H1 (cell line): ENCODE results near the gene CALD1. TPM values are rescaled to one million over a fixed set of nuclear protein-coding genes. Genes with fewer than 3 reads are reported as not detected.

ENCODE experiments used
- CTCF ChIA-PET: fragments of 300-600 bp; sonication (Branson Sonifier 250); formaldehyde crosslinking; loops from one replicate; lab custom pipeline; 2021; ENCODE audit not compliant: partially characterized antibody; lab: Charles Lee
- POLR2A ChIA-PET: fragments of 300-600 bp; sonication (Branson Sonifier 250); formaldehyde crosslinking; loops from one replicate; lab custom pipeline; 2021; ENCODE audit warnings: inconsistent platforms; ENCODE audit not compliant: partially characterized antibody; lab: Charles Lee
- DNase-seq, 2 experiments: peaks; one replicate each; pipeline versions ENCODE4 v3.0.0 to v3.0.0-alpha.2; 2010 to 2022; ENCODE audit warnings: low spot score in 2 of 2, low read depth in 1 of 2, mixed read lengths in 1 of 2
- FAIRE-seq: peaks from 2 replicates; lab custom pipeline; 2011; peaks lifted over from hg19 to GRCh38; lab: Jason Lieb, UNC
- H2AFZ ChIP-seq: 2 replicates; pipeline ENCODE4 v1.8.1; 2012; ENCODE audit warnings: low read length, inconsistent platforms
- H2AK5ac ChIP-seq: 2 replicates; pipeline ENCODE4 v1.6.1; 2013; ENCODE audit warnings: low read depth, low read length
- H2BK120ac ChIP-seq: replicated peaks from 2 replicates; pipeline ENCODE3; 2013; ENCODE audit warnings: low read depth, low read length, inconsistent platforms
- H2BK12ac ChIP-seq: 2 replicates; pipeline ENCODE4 v1.6.1; 2013; ENCODE audit warnings: low read depth, low read length
- H2BK15ac ChIP-seq: 2 replicates; pipeline ENCODE4 v1.6.1; 2013; ENCODE audit warnings: low read length
- H2BK20ac ChIP-seq: 2 replicates; pipeline ENCODE4 v1.6.1; 2013; ENCODE audit warnings: low read length
- H2BK5ac ChIP-seq: 2 replicates; pipeline ENCODE4 v1.6.1; 2013; ENCODE audit warnings: low read depth, low read length
- H3K14ac ChIP-seq: 2 replicates; pipeline ENCODE4 v1.6.1; 2013; ENCODE audit warnings: inconsistent platforms; ENCODE audit not compliant: insufficient read length
- H3K18ac ChIP-seq: 2 replicates; pipeline ENCODE4 v1.6.1; 2013; ENCODE audit warnings: low read length; ENCODE audit errors: extremely low read depth
- H3K23ac ChIP-seq: 2 replicates; pipeline ENCODE4 v1.6.1; 2013; ENCODE audit warnings: inconsistent platforms; ENCODE audit not compliant: insufficient read length
- H3K23me2 ChIP-seq: 2 replicates; pipeline ENCODE4 v1.6.1; 2013; ENCODE audit warnings: low read depth, low read length
- H3K27ac ChIP-seq: 2 replicates; pipeline ENCODE4 v1.6.1; 2011; ENCODE audit warnings: low read depth, low read length, inconsistent platforms
- H3K27me3 ChIP-seq, 4 experiments: replicated peaks in 1 of 4; 1 replicate in 1 of 4; 2 replicates in 3 of 4; pipeline versions ENCODE4 v1.6.1 to v1.8.1; 2011 to 2013; ENCODE audit warnings: low read length in 3 of 4, mild to moderate bottlenecking in 3 of 4, inconsistent platforms in 2 of 4, mixed read lengths in 2 of 4, moderate library complexity in 1 of 4; ENCODE audit not compliant: control insufficient read depth in 3 of 4, insufficient read depth in 3 of 4; ENCODE audit errors: extremely low read depth in 1 of 4
- H3K36me3 ChIP-seq, 4 experiments: 2 replicates each; pipeline versions ENCODE4 v1.6.1 to v1.8.1; 2011 to 2013; ENCODE audit warnings: mild to moderate bottlenecking in 4 of 4, low read length in 3 of 4, moderate library complexity in 2 of 4, control low read depth in 1 of 4, inconsistent platforms in 1 of 4; ENCODE audit not compliant: insufficient read depth in 4 of 4, control insufficient read depth in 2 of 4
- H3K4ac ChIP-seq: replicated peaks from 2 replicates; pipeline ENCODE3; 2013; ENCODE audit warnings: low read length, low read depth, mixed read lengths, inconsistent platforms; ENCODE audit not compliant: insufficient read length
- H3K4me1 ChIP-seq, 4 experiments: replicated peaks in 1 of 4; 1 replicate in 1 of 4; 2 replicates in 3 of 4; pipeline versions ENCODE4 v1.6.1 to v1.8.1; 2011 to 2013; ENCODE audit warnings: low read length in 3 of 4, inconsistent platforms in 2 of 4, mixed read lengths in 1 of 4; ENCODE audit not compliant: insufficient read depth in 4 of 4, control insufficient read depth in 3 of 4
- H3K4me2 ChIP-seq, 2 experiments: 2 replicates each; pipeline versions ENCODE4 v1.6.1 to v1.8.1; 2011 to 2013; ENCODE audit warnings: low read depth in 2 of 2, low read length in 2 of 2, control low read depth in 1 of 2, inconsistent platforms in 1 of 2, mild to moderate bottlenecking in 1 of 2; ENCODE audit not compliant: insufficient read depth in 1 of 2
- H3K4me3 ChIP-seq, 4 experiments: fragments of 200-600, 300-600 bp in 1 of 4; sonication (generic), shearing (Covaris generic), sonication (Bioruptor Twin) in 1 of 4; 2 replicates each; pipeline versions ENCODE4 v1.5.1 to v1.8.1; 2011 to 2016; ENCODE audit warnings: low read length in 4 of 4, low read depth in 3 of 4, control low read depth in 2 of 4, inconsistent platforms in 2 of 4, mild to moderate bottlenecking in 2 of 4, mixed read lengths in 1 of 4, moderate library complexity in 1 of 4; ENCODE audit not compliant: insufficient read depth in 2 of 4; ENCODE audit errors: extremely low read depth in 1 of 4
- H3K56ac ChIP-seq: replicated peaks from 2 replicates; pipeline ENCODE3; 2013; ENCODE audit warnings: low read depth, mild to moderate bottlenecking, mixed read lengths, low read length, inconsistent platforms; ENCODE audit not compliant: insufficient read length
- H3K79me1 ChIP-seq: 2 replicates; pipeline ENCODE4 v1.6.1; 2013; ENCODE audit warnings: low read depth, low read length, control low read depth
- H3K79me2 ChIP-seq, 2 experiments: 2 replicates each; pipeline versions ENCODE4 v1.6.1 to v1.8.1; 2012 to 2013; ENCODE audit warnings: low read length in 2 of 2, mild to moderate bottlenecking in 2 of 2, inconsistent platforms in 1 of 2; ENCODE audit not compliant: insufficient read depth in 2 of 2, control insufficient read depth in 1 of 2
- H3K9ac ChIP-seq, 4 experiments: replicated peaks in 1 of 4; 1 replicate in 1 of 4; 2 replicates in 3 of 4; pipeline versions ENCODE4 v1.6.1 to v1.8.1; 2011 to 2013; ENCODE audit warnings: low read depth in 3 of 4, low read length in 3 of 4, control low read depth in 2 of 4, mild to moderate bottlenecking in 2 of 4, moderate library complexity in 2 of 4, inconsistent platforms in 1 of 4; ENCODE audit errors: extremely low read depth in 1 of 4
- H3K9me3 ChIP-seq, 2 experiments: 2 replicates each; pipeline versions ENCODE4 v1.6.1 to v1.8.1; 2012 to 2013; ENCODE audit warnings: mild to moderate bottlenecking in 2 of 2, moderate library complexity in 2 of 2, control low read depth in 1 of 2, inconsistent platforms in 1 of 2, low read depth in 1 of 2, low read length in 1 of 2, mixed read lengths in 1 of 2; ENCODE audit not compliant: insufficient read depth in 2 of 2
- H4K20me1 ChIP-seq, 2 experiments: replicated peaks in 1 of 2; 2 replicates each; pipeline versions ENCODE3 to v1.8.1; 2011 to 2013; ENCODE audit warnings: inconsistent platforms in 2 of 2, low read length in 2 of 2, mild to moderate bottlenecking in 1 of 2; ENCODE audit not compliant: insufficient read depth in 2 of 2, control insufficient read depth in 1 of 2
- H4K5ac ChIP-seq: 2 replicates; pipeline ENCODE4 v1.6.1; 2013; ENCODE audit warnings: low read length, low read depth, mixed read lengths, inconsistent platforms; ENCODE audit not compliant: insufficient read length
- H4K8ac ChIP-seq: 2 replicates; pipeline ENCODE4 v1.8.0; 2013; ENCODE audit warnings: mild to moderate bottlenecking, moderate library complexity, low read length, inconsistent platforms; ENCODE audit not compliant: insufficient read depth; ENCODE audit errors: extremely low read depth
- H4K91ac ChIP-seq: replicated peaks from 2 replicates; pipeline ENCODE3; 2013; ENCODE audit warnings: low read length, mixed read lengths, inconsistent platforms; ENCODE audit not compliant: insufficient read length
- CEBPB ChIP-seq: IDR thresholded peaks from 2 replicates; pipeline ENCODE4 v1.6.1; 2012; ENCODE audit warnings: low read depth, low read length
- EZH2 ChIP-seq: fragments of 200-600 bp; sonication (generic); IDR thresholded peaks from 2 replicates; pipeline ENCODE4 v1.7.1; 2012; ENCODE audit warnings: low read depth, mild to moderate bottlenecking, moderate library complexity, low read length, inconsistent platforms; ENCODE audit not compliant: severe bottlenecking
- JUN ChIP-seq: IDR thresholded peaks from 2 replicates; pipeline ENCODE4 v1.6.1; 2011; ENCODE audit warnings: low read depth, mild to moderate bottlenecking, improper control_type of control experiment, low read length
- RBBP5 ChIP-seq: IDR thresholded peaks from 2 replicates; pipeline ENCODE4 v1.7.1; 2012; ENCODE audit warnings: low read depth, mild to moderate bottlenecking, inconsistent platforms, low read length, moderate library complexity, borderline replicate concordance
- SP4 ChIP-seq: IDR thresholded peaks from 2 replicates; pipeline ENCODE4 v1.6.1; 2012; ENCODE audit warnings: low read length, inconsistent platforms
- WGBS, 2 experiments: shearing (Covaris generic) in 1 of 2; methylation state at CpG; one replicate each; pipeline versions ENCODE4 v1.1.6 to v1.1.7; 2013 to 2015; ENCODE audit warnings: low lambda C conversion rate in 2 of 2, mixed read lengths in 2 of 2, inconsistent platforms in 1 of 2, low coverage in 1 of 2, missing lambda C conversion rate in 1 of 2; ENCODE audit not compliant: insufficient replicate concordance in 2 of 2, insufficient coverage in 1 of 2, insufficient read length in 1 of 2; ENCODE audit errors: extremely low coverage in 1 of 2, missing lambda C conversion rate in 1 of 2; 5-methylcytosine and 5-hydroxymethylcytosine counted together
- polyA plus RNA-seq, 7 experiments: library from polyadenylated mRNA; depleted of rRNA in 3 of 7; stranded (reverse) in 5 of 7; unstranded in 2 of 7; fragments of >200 nt in 5 of 7; fragments of 200-250 nt in 2 of 7; gene quantifications; 1 replicate in 5 of 7; 2 replicates in 1 of 7; 4 replicates in 1 of 7; pipeline versions ENCODE4 v1.2.1 to v1.2.3, GENCODE V29; 2011 to 2013; ENCODE audit warnings: missing spikeins in 2 of 7, mixed read lengths in 2 of 7
- total RNA-seq: library from RNA; stranded (reverse); fragmentation: NEBNext Ultra II Directional; extraction: Animal tissue kit (Norgen Biotek cat#: 25700); gene quantifications from 2 replicates; pipeline ENCODE4 v1.2.1, GENCODE V29; 2021
- TF ChIP-seq, protein P1 (sequence below): IDR thresholded peaks from 2 replicates; pipeline ENCODE4 v1.6.1; 2011; ENCODE audit warnings: low read depth, mild to moderate bottlenecking, low read length; ENCODE audit not compliant: insufficient read depth

CALD1 gene
- total and polyA plus RNA-seq, 2 of the 8 experiments (the other 6 are each of a cell fraction or from before 2014, with no cell fraction given): 34.3 to 177 TPM

DNA sequence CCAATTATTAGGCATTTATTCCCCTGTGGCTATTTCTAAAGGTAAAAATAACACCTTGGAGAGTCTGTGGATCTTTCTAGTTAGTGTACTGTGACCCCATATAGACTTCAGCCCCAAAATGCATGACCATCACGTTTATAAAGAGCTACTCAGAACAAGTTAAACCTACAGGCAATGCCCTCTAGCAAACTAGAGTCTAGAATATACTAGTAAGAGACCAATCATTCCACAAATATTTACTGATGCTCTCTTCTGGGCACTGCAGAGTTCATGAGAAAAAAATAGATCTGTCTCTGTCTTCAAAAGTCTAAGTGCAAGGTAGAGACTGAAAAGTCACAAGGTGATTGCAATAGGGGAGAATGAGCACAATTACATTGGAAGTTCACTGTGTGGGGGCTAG, 20.5 kb upstream of the CALD1 start:
- Histone ChIP-seq H3K4me2 (no peak overlapping the region), H3K18ac (no peak overlapping the region), H2BK5ac (no peak overlapping the region), H4K5ac (no peak overlapping the region), H2BK12ac (no peak overlapping the region), H2AK5ac (no peak overlapping the region), H3K56ac (no peak overlapping the region), H3K23ac (no peak overlapping the region), H4K20me1 (no peaks in the 10 kb centered on the region), H3K9ac (no peak overlapping the region), H2AFZ (no peak overlapping the region), H3K79me1 (no peaks in the 10 kb centered on the region), H2BK20ac (no peak overlapping the region), H2BK120ac (no peak overlapping the region), H3K4me1 (no peaks in the 10 kb centered on the region), H3K4ac (no peak overlapping the region), H3K79me2 (no peaks in the 10 kb centered on the region), H2BK15ac (no peak overlapping the region), H3K36me3 (no peaks in the 10 kb centered on the region), H3K23me2 (no peaks in the 10 kb centered on the region), H3K27me3 (no peaks in the 10 kb centered on the region)
- no peak for FAIRE-seq
- CTCF ChIA-PET: interaction anchor here (0.6 to 2.4 kb wide), 8 partner anchors 8 to 195 kb away, joined by 3 to 17 read pairs (median 4); no protein-coding TSS in a partner anchor
- WGBS, 2 experiments: 79% methylated on average over 1 of the region's 1 CpG; no CpG with 5 or more reads in 1 of the 2 experiments
- POLR2A ChIA-PET: interaction anchor here (1.1 kb wide), 1 partner anchor 20 kb away, joined by 3 read pairs; the partner anchor contains the start of gene CALD1
- no peak for DNase-seq
- TF ChIP-seq RBBP5: no peak
- TF ChIP-seq EZH2: no peak
- TF ChIP-seq SP4: no peak
- TF ChIP-seq JUN: no peak
- TF ChIP-seq CEBPB: no peak
- TF ChIP-seq, protein P1, sequence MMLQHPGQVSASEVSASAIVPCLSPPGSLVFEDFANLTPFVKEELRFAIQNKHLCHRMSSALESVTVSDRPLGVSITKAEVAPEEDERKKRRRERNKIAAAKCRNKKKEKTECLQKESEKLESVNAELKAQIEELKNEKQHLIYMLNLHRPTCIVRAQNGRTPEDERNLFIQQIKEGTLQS: no peak
- TF ChIP-seq, all 59 proteins: peak for 0
- Histone ChIP-seq H3K4me3 (no peak overlapping the region), H3K9me3 (no peaks in the 10 kb centered on the region), H3K27ac (no peak overlapping the region), H4K8ac (no peak overlapping the region), H4K91ac (no peak overlapping the region), H3K14ac (no peak overlapping the region)
